Peyer's patch (tissue), 4 donors: ENCODE data around the gene ARFGAP1.

ENCODE experiments used
- POLR2A ChIP-seq, 2 donors: fragments of 450-650 bp; IDR thresholded peaks; one replicate each; pipeline ENCODE4 v1.5.1; 2017; ENCODE audit warnings: antibody characterized with exemption in 2 of 2, mild to moderate bottlenecking in 2 of 2, moderate library complexity in 2 of 2
- TF ChIP-seq, protein P1 (sequence below), 6 experiments: fragments of 450-650 bp in 4 of 6; fragments of 200-600 bp in 2 of 6; sonication (generic) in 1 of 6; IDR thresholded peaks; one replicate each; pipeline ENCODE4 v1.5.1; 2017 to 2019; ENCODE audit warnings: antibody characterized with exemption in 6 of 6, mild to moderate bottlenecking in 3 of 6, moderate library complexity in 1 of 6

DNA sequence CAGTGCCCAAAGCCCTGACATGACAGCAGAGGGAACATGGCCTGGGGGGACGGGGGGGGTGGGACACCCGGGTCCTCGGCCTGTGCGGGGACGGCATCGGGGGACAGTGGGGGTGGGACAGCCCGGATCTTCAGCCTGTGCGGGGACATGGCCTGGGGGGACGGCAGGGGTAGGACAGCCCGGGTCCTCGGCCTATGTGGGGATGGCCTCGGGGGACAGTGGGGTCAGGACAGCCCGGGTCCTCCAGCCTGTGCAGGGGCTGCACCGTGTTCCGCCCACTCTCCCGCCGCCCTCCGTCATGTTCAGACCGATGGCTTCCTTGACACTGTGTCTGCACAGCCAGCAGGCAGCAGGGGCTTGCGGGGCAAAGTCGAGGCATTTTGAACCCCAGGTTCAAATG lies 29.9 kb upstream of the ARFGAP1 start:
- TF ChIP-seq POLR2A (IDR thresholded peaks at IDR 0.05), result no peak
- TF ChIP-seq, protein P1, sequence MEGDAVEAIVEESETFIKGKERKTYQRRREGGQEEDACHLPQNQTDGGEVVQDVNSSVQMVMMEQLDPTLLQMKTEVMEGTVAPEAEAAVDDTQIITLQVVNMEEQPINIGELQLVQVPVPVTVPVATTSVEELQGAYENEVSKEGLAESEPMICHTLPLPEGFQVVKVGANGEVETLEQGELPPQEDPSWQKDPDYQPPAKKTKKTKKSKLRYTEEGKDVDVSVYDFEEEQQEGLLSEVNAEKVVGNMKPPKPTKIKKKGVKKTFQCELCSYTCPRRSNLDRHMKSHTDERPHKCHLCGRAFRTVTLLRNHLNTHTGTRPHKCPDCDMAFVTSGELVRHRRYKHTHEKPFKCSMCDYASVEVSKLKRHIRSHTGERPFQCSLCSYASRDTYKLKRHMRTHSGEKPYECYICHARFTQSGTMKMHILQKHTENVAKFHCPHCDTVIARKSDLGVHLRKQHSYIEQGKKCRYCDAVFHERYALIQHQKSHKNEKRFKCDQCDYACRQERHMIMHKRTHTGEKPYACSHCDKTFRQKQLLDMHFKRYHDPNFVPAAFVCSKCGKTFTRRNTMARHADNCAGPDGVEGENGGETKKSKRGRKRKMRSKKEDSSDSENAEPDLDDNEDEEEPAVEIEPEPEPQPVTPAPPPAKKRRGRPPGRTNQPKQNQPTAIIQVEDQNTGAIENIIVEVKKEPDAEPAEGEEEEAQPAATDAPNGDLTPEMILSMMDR (IDR thresholded peaks at IDR 0.05), result no peak
